ENCODE results near the gene MTHFD1L. TPM values are rescaled to one million over a fixed set of nuclear protein-coding genes. Genes with fewer than 3 reads are reported as not detected.
"Not testable (repeated sequence)": the region's sequence is repeated elsewhere in the genome, so short reads cannot be mapped to it uniquely, and the experiment has no call there.

The MTHFD1L gene
- total and polyA plus RNA-seq, 8 donors = 1.8 to 16.3 (median 8.8) TPM

GRCh38 chr6:151045511-151046222 lies 180.2 kb downstream of the MTHFD1L start:
- H3K9me3 ChIP-seq; H3K36me3 ChIP-seq; intact Hi-C loops (cut with DNase I; ENCODE audit: low total_unique reads); H3K27me3 ChIP-seq; DNase-seq; H3K4me3 ChIP-seq: not testable (repeated sequence)
- WGBS, 5 donors = 56 to 82% (median 78%) methylated on average over 7 of the region's 7 CpGs
- peaks cover 0 to 31% (median 11%) of the 10 kb centered on the region in 4 donors for H3K4me1 ChIP-seq
- peak overlapping the region; percentile 65 to 87 (median 82) for H3K27ac ChIP-seq
- TF ChIP-seq POLR2AphosphoS5 (IDR thresholded peaks at IDR 0.05) = peak in 1 of 3 donors; percentile 7

DNA sequence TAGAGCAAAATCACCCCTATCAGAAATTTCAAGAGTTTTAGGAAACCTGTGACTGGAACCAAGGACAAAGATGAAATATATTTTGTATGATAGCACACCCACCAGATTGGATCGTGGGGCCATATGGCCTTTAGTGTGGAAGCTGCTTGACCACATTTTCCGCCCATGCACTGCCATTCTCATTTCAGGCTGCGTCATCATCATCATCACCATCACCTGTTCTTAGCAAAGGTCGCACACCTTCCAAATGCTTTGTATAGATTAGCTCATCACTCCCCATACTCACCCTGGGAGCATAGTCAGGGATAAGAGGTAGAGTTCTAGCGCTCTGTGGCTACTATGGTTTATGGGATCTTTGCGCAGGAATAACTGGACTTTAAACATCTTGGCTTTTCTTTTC lies 185.7 kb downstream of the MTHFD1L start:
- Histone ChIP-seq H3K36me3 (peaks cover 0 to 4% (median 0%) of the 10 kb centered on the region in 4 donors), H3K27ac (no peak overlapping the region), H3K4me1 (peaks cover 0 to 6% (median 0%) of the 10 kb centered on the region in 4 donors), H3K4me3 (no peak overlapping the region), H3K9me3 (no peaks in the 10 kb centered on the region), H3K27me3 (no peaks in the 10 kb centered on the region)
- 96 to 99% (median 97%) methylated on average over 6 of the region's 6 CpGs for WGBS, 5 donors
- no peak for DNase-seq
- TF ChIP-seq, protein P1, sequence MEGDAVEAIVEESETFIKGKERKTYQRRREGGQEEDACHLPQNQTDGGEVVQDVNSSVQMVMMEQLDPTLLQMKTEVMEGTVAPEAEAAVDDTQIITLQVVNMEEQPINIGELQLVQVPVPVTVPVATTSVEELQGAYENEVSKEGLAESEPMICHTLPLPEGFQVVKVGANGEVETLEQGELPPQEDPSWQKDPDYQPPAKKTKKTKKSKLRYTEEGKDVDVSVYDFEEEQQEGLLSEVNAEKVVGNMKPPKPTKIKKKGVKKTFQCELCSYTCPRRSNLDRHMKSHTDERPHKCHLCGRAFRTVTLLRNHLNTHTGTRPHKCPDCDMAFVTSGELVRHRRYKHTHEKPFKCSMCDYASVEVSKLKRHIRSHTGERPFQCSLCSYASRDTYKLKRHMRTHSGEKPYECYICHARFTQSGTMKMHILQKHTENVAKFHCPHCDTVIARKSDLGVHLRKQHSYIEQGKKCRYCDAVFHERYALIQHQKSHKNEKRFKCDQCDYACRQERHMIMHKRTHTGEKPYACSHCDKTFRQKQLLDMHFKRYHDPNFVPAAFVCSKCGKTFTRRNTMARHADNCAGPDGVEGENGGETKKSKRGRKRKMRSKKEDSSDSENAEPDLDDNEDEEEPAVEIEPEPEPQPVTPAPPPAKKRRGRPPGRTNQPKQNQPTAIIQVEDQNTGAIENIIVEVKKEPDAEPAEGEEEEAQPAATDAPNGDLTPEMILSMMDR (IDR thresholded peaks at IDR 0.05) = no peak
- no peak for TF ChIP-seq POLR2AphosphoS5 (IDR thresholded peaks at IDR 0.05)
- no peak for TF ChIP-seq EP300 (IDR thresholded peaks at IDR 0.05)
- no peak for TF ChIP-seq POLR2A (IDR thresholded peaks at IDR 0.05)
- intact Hi-C loops (cut with DNase I; ENCODE audit: low total_unique reads) = no loop called here

- TF ChIP-seq POLR2AphosphoS5 (IDR thresholded peaks at IDR 0.05) (no peak), EP300 (IDR thresholded peaks at IDR 0.05) (no peak), POLR2A (IDR thresholded peaks at IDR 0.05) (no peak)
- TF ChIP-seq, protein P1 (IDR thresholded peaks at IDR 0.05) = no peak
- intact Hi-C loops (cut with DNase I; ENCODE audit: low total_unique reads) = no loop called here
- Histone ChIP-seq H3K27ac (no peak overlapping the region), H3K9me3 (no peaks in the 10 kb centered on the region), H3K4me1 (peaks cover 0 to 6% (median 0%) of the 10 kb centered on the region in 4 donors), H3K36me3 (peaks cover 0 to 4% (median 0%) of the 10 kb centered on the region in 4 donors), H3K4me3 (no peak overlapping the region), H3K27me3 (no peaks in the 10 kb centered on the region)
- 74 to 94% (median 84%) methylated on average over 12 of the region's 12 CpGs for WGBS, 5 donors
- no peak for DNase-seq
These were observed 186.6 kb downstream of the MTHFD1L start for GRCh38 chr6:151052021-151052646.

DNA sequence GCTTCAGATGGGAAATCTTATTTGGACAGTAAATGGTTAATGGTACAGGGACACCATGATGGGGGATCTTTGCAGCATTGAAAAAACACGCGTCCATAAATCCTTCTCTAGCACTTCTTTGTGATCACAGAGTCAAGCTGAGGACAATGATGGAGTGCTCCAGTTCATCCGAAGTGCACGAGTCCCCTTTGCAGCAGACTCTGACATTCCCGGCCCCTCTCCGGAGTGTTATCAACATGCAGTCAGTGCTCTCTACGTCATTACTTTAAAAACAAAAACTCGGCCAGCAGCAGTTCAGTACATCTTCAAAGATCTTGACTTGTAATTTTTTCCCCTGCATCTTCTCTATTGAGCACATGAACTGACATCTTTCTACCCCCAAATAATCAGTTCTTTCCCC lies 188.8 kb downstream of the MTHFD1L start:
- Histone ChIP-seq H3K9me3 (no peaks in the 10 kb centered on the region), H3K27me3 (no peaks in the 10 kb centered on the region), H3K27ac (no peak overlapping the region), H3K4me3 (no peak overlapping the region), H3K4me1 (peaks cover 0 to 7% (median 3%) of the 10 kb centered on the region in 4 donors), H3K36me3 (no peaks in the 10 kb centered on the region)
- intact Hi-C loops (cut with DNase I; ENCODE audit: low total_unique reads) = no loop called here
- peak in 1 of 2 donors; percentile 87 for DNase-seq
- no peak for TF ChIP-seq EP300 (IDR thresholded peaks at IDR 0.05)
- TF ChIP-seq POLR2AphosphoS5 (IDR thresholded peaks at IDR 0.05) = peak in 1 of 3 donors; percentile 46
- TF ChIP-seq, protein P1 (IDR thresholded peaks at IDR 0.05) = no peak
- no peak for TF ChIP-seq POLR2A (IDR thresholded peaks at IDR 0.05)
- 57 to 68% (median 64%) methylated on average over 8 of the region's 8 CpGs for WGBS, 5 donors

All from stomach (tissue), 9 donors.